ENCODE results near the gene SCD5. TPM values are rescaled to one million over a fixed set of nuclear protein-coding genes. Genes with fewer than 3 reads are reported as not detected.

SCD5 gene
- total and polyA plus RNA-seq, 2 of the 13 experiments (the other 11 are each of a cell fraction or from before 2014, with no cell fraction given), result not detected

GRCh38 chr4:82712561-82712960 is 86.0 kb downstream of the SCD5 start (continued):
- TF ChIP-seq ZBTB37 (CRISPR knock-in tag; IDR thresholded peaks at IDR 0.05) (no peak), FOXA3 (CRISPR knock-in tag; IDR thresholded peaks at IDR 0.05) (no peak)

- intact Hi-C loops (cut with micrococcal nuclease; ENCODE audit: unreplicated experiment), result no loop called here
- in situ Hi-C loops (cut with HindIII; ENCODE audit: extremely low pct_ligation_motif_present, low pct_unique_long_range_greater_than_20kb), result no loop called here
- Histone ChIP-seq H3K9me3 (ENCODE audit: low read length) (no peaks in the 10 kb centered on the region), H3K36me3 (replicated peaks in 1 of 2; ENCODE audit: control insufficient read depth in 1 of 2, insufficient read depth in 2 of 2, low read length in 2 of 2) (no peaks in the 10 kb centered on the region), H3K79me2 (ENCODE audit: insufficient read depth, low read length) (no peaks in the 10 kb centered on the region), H3K9ac (ENCODE audit: insufficient read depth, low read depth, low read length) (no peak overlapping the region), H3K4me3 (replicated peaks in 1 of 3; ENCODE audit: insufficient read depth in 1 of 3, low read depth in 2 of 3, low read length in 3 of 3) (no peak overlapping the region), H4K20me1 (ENCODE audit: insufficient read depth, low read length) (no peaks in the 10 kb centered on the region), H2AFZ (ENCODE audit: low read length) (no peak overlapping the region), H3K4me2 (ENCODE audit: low read depth, low read length) (no peak overlapping the region; the same call in 1 of the 2 replicates), H3K27me3 (ENCODE audit: control insufficient read depth in 1 of 2, insufficient read depth in 2 of 2, low read length in 2 of 2) (0 out of 5 replicates have a peak, but pooled peaks cover 0 to 2% of the 10 kb centered on the region in 2 experiments), H3K4me1 (ENCODE audit: insufficient read depth, low read length) (peaks cover 40% of the 10 kb centered on the region), H3K27ac (ENCODE audit: extremely low read length, insufficient read depth, low read length) (no peak overlapping the region)
- POLR2A ChIA-PET, result no interaction called here
- ATAC-seq (no peak), FAIRE-seq (no peak), DNase-seq (ENCODE audit: low spot score) (no peak)
- WGBS (ENCODE audit: low lambda C conversion rate), result 47% methylated on average over 7 of the region's 7 CpGs
- CTCF ChIA-PET (ENCODE audit: low intra/inter-chr PET ratio, low total read pairs), result no interaction called here
- TF ChIP-seq ZNF451 (CRISPR knock-in tag; IDR thresholded peaks at IDR 0.05) (no peak), CTCF (CRISPR knock-in tag; IDR thresholded peaks at IDR 0.05) (peak; percentile 27; the same call in 1 of the 2 replicates), ATF7 (IDR thresholded peaks at IDR 0.05) (no peak), ATF7 (CRISPR knock-in tag; IDR thresholded peaks at IDR 0.05) (no peak)
- BruUV-seq (replicated peaks), result no TSS peak
These were observed 87.3 kb downstream of the SCD5 start for GRCh38 chr4:82711158-82711785.
